GM18519 (cell line): ENCODE measurements around the gene APLP2.

ENCODE experiments used
- ATAC-seq: cut with Tn5 transposase; IDR thresholded peaks from one replicate; pipeline ENCODE4 v1.9.1; 2021; ENCODE audit warnings: mild to moderate bottlenecking, moderate library complexity; ENCODE audit not compliant: unreplicated experiment, low FRiP score

APLP2 gene

DNA sequence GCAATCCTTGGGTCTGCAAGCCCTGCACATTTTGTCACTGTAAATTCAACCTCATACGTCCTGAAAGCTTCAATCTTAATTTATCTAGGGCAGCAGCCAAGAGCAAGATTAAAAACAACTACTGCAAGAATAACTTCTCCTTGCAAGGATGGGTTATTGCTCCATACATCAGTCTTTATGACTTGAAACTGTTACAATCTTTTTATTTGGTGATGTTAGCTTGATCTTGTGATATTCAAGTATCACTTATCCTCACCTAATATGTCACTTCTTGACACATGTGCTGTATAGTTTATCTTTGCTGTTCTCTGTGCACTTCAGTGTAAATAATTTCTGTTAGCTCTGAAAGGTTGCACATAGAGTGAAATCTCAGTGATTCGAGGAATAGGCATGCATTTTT is 14.7 kb upstream of the APLP2 start:
- no peak for ATAC-seq

DNA sequence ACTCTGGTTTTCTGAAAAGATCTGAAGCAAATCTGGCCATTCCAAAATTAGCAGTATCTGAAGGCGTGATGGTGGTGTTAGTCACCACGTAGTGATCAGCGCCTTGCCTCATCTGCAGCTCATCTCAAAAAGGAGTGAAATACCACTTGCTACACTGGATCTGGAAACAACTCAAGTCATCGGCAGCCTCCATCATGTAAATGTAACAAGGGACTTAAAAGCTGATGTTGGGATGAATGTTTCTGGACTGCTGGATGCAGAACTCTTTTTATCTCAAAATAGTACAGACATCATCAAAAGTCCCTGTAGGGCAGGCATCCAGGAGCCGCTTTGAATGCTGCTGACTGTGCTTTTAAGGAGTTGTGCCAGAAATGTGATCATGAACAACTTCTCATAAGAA is 14.1 kb upstream of the APLP2 start:
- no peak for ATAC-seq

DNA sequence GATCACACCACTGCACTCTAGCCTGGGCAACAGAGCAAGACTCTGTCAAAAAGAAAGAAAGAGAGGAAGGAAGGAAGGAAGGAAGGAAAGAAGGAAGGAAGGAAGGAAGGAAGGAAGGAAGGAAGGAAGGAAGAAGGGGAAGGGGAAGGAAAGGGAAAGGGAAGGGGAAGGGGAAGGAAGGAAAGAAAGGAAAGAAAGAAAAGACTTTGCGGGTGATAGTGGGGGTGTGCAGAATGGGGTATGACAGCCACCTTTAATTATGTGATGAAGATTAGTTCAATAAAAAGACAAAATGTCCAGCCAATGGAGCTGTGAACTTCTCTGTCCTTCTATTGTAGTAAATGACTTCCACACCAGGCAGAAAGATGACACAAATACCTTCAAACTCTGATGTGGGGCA is 8.7 kb upstream of the APLP2 start:
- no peak for ATAC-seq

DNA sequence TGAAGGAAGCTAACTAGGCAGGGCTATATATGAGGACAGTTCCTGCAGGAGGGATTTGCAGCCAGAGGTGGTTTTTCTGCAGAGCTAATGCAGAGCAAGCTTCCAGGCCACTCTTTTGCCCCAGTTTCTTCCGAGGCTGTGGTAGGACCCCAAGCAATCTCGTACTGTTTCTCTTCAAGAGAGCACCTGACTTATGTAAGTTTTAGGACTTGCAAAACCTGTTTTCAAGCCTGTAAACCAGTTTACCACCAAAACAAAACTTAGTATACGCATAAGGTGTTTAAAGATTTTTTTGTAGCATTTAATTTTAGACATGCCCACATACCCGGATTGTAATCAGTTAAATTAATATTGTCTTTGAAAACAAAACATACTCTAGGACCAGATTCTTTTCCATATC is 7.7 kb upstream of the APLP2 start:
- ATAC-seq, result no peak

DNA sequence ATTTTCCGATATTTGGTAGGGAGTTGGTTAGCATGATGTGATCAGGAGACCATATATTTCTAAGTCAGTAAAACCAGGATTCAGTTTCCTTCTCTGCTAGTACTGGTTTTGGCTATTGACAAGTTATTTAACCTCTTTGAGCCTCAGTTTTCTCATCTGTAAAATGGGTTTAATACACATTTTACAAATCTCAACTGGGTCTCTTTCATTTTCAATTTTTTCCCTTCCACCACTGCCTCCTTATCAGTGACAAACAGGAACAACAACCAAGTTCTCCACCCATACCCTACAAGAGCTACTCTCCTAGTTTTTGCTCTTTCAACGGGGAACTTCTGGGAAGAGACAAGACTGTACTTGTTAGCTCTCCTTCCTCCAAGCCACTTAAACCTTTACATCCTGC is 6.2 kb upstream of the APLP2 start:
- ATAC-seq, result no peak

DNA sequence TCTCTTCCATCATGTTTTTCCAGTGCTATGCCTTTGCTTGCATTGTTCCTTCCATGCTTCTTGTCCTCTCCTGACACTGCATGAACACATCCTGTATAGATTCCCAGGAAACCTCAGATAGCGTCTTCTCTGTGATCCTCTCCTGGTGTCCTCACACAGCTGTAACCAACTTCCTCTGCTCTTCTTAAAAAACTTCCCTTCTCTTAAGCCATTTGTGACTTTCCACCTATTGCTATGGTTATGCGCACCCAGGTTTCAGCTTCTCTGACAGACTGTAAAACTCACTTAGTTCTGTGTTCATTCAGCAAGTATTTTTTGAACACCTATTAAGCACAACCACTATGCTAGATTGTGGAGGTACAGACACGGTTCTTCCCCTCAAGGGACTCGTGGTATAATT is 5.1 kb upstream of the APLP2 start:
- no peak for ATAC-seq

DNA sequence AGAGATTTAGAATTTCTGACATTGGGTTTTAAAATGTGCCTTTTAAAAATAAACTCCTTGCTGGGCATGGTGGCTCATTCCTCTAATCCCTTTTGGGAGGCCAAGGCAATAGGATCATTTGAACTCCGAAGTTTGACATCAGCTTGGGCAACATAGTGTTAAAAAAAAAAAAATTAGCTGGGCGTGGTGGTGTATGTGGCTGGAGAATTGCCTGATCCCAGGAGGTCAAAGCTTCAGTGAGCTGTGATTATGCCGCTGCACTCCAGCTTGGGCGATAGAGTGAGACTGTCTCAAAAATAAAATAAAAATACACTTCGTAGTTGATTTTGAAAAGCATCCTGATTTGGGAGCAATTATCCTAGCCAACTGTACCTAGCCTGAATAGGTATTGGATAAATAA is 3.4 kb upstream of the APLP2 start:
- ATAC-seq, result no peak

DNA sequence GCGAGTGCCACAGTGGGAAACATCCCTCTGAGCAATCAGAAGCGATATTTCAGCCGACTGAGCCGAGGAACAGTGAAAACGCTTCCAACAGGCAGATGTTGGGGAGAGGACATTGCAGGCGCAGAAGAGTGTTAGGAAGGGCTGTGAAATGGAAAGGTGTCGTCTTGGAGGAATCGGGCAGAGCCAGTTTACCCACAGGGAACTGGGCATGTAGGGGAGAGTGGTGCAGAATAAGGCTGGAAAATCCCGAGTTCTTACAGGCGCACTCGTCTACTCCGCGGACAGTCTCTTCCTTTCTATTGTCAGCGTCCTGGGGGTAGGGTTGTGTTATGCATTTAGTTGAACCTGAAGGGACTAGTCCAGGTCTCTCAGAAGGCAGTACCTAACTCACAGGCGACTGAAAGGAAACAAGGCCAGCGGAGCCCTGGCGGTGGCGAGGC is 1.1 kb upstream of the APLP2 start:
- ATAC-seq, result no peak

DNA sequence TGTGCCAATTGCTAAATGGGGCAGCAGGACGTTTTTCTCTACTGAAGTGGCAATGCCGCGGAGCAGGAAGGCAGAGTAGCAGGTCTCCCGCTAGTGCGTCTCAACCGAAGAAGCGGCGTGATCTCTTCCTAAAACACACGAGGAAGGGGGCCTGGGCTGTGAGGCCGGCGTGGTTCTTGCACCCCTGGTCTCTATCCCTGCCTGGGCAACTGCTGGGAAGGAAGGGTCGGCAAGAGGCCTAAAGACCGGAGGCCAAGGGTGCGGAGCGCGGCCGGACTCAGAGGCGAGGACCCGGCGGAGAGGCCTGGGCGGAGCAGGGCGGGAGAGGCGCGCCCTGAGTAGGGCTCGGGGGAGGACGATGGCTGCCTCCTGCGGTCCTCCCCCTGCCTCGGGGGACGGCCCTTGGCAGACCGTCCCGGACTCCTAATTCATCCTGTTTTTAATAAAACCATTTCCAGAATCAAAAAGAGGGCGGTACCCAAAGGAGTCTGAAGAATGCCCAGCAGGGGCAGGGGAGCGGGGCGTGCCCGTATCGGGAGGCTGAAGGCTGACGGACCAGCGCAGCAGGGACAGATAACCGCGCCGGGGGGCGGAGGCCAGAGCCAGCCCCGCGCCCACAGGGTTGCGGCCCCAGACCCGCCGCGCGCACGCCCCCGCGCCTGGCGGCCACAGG is 572 bp upstream of the APLP2 start:
- ATAC-seq, result peak; percentile 39

DNA sequence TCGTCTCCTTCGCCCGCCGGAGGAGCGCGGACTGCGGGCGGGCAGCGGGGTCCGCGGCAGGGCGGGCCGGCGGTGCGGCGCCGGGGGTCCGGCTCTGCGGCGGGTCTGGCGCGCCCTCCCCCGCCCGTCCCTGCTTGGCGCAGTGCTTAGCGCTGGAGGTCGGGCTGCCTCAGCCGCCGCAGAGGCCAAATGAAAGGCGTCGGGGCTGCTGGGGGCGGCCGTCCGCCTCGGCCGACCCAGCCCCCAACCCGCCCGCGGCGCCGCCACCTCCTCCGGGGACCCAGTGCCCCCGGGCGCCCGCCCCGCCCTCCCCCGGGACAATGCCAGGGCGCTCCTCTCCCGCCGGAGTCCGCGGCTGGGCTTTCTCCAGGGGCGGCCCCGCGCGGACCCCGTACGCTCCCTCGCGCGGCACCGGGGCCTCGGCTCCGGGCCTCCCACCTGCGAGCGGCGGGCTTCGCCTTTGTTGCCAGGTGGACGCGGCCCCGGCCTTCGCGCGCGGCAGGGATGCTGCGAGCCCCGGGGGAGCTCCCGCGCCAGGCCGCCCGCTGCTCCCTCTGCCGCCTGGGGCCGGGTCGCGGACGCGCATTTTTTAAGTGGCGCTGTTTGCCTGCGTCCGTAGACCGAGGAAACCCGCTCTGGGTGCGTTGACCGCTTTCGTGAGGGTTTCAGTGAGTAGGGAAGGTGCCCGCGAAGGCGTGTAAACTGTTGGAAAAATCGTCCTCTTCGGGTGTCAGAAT is 583 bp downstream of the APLP2 start:
- ATAC-seq, result peak; percentile 14

DNA sequence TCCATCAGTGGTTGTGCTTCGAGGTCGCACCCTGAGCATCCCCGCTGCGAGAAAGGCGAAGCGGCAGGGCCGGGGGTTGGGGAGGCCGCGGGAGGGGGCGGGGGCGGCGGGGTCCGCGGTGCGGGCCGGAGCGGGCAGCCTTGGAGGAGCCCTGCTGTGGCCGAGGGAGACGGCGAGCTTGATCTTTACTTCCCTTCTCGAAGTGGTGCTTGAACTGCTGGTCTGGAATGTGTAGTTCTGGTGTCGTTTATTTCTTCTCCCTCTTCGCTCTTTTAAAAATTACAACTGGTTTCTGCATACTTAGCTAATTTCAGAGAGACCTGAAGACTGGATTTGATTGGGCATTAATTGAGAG is 1.1 kb downstream of the APLP2 start:
- no peak for ATAC-seq

DNA sequence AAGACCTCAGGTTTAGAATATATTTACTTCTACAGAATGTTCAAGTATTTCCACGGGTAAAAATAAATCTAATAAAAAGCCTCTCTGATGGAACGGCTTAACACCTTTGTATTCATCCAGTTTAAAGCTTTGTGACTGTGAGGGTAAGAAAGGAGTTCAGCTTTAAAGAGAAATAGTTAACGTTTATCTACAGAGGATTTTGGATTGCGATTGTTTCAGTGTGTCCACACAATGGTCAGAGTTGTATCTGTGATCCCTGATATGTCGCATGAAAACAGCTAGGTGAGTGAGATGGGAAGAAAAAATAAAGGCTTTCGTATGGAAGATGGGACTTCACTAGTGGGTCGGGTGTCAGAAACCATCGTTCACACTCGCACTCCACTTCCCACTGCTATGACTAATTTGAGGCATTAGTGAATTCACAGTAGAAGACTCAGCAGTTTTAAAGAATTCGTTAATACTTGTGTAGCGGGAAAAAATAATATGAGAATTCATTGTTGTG is 1.6 kb downstream of the APLP2 start:
- ATAC-seq, result no peak

DNA sequence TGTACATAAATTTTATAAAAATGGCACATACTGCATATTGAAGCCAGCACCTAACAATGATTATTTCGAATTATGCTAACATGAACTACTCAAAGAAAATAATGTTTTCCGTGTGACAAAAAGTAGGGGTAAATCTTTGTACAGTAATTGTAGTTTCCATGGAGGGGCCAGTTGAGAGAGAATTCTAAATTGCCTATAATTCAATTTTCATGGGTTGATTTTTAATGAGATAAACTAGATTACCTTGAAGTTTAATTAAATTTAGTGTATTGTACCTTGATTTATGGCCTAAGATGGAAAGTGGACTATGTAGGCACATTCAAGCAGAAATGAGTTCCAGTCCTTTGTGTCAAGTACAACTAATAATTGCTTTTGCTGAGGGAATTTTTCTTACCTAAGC is 5.0 kb downstream of the APLP2 start:
- no peak for ATAC-seq

DNA sequence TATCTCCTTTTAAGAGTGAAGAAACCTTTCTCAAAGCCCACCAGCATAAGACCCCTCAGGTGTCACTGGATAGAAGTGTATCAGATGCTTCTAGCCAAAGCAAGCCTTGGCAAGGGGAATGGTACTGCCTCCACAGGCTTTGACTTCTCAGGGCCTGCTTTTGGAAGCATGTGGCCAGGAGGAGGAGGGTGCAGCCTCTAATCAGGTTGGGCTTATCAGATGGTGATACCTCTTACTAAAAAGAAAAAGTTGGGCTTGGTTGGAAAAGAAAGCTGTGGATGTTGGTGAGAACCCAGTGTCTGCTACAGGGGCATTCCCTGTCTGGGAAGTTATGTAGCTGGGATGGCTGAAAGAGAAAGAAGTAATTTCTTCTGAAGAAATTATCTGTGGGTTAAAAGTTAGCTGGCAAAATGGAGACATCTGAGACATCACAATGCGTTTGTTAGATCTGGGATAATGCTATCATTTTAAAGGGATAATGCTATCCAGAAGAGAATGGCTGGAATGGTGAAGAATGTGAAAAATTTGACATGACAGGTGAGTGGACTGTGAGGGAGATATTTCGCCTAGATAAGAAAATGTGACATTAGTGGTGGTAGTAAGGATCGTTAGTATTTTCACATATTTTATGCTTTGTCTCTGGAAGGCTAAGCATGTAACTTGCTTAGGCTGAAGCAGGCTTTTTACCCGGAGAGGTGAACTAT is 7.2 kb downstream of the APLP2 start:
- ATAC-seq, result no peak

DNA sequence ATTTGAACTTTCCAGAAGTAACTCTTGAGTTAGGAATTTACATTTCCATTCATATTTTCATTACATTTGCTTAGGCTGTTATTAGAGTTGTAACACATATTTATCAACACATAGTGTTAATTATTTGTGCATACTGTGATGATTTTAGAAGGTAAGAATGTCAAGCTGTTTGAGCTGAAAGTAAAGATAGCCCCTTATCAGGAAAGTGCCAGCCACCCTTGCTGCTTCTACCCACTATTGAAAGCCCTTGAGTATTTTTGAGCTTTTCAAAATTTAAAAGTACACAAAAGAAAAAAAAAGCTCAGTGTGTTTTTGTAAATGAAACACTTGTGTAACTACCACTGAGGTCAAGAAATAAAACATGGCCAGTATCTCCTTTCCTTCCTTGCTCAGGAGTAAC is 8.0 kb downstream of the APLP2 start:
- no peak for ATAC-seq

DNA sequence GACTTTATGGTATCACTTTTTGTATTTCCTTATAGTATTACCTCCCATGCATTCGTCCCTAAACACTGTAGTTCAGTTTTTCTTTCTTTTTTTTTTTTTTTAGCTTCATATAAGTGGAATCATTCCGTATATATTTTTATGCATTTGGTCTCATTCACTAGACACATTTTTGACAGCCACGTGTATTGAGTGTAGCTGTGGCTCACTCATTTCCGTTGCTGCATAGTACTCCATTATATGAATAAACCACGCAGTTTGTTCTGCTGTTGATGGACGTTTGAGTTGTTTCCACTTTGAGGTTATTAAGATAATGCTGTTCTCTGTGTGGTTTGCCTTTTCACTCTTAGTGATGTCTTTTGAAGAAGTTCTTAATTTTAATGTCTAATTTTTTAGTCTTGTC is 8.4 kb downstream of the APLP2 start:
- ATAC-seq, result no peak

DNA sequence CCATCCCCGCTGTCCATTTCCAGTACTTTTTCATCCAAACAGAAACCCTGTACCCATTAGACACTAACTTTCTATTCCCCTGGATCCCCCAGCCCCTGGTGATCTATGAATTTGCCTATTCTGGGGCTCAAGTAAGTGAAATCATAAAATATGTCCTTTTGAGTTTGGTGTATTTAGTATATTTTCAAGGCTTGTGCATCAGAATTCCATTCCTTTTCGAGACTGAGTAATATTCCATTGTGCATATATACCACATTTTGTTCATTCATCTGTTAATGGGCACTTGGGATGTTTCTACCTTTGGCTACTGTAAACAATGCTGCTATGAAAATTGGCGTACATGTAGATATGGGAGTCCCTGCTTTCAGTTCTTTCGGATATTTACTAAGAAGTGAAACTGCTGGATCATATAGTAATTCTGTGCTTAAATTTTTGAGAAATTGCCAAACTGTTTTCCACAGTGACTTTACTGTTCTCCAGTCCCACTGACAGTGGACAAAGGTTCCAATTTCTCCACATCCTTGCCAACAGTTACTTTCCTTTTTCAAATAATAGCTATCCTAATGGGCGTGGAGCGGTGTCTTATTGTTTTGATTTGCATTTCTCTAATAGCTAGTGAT is 16.1 kb downstream of the APLP2 start:
- no peak for ATAC-seq

DNA sequence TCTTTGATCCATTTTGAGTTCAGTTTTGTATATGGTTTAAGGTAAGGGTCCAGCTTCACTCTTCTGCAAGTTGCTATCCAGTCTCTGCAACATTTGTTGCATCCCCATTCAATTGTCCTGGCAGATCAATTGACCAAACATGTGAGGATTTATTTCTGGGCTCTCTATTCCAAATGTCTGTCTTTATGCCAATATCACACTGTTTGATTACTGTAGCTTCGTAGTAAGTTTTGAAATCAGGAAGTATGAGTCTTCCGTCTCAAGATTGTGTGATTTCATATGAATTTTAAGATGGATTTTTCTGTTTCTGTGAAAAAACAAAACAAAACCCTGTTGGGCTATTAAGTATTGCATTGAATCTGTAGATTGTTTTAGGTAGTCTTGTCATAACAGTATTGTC is 17.0 kb downstream of the APLP2 start:
- ATAC-seq, result no peak

DNA sequence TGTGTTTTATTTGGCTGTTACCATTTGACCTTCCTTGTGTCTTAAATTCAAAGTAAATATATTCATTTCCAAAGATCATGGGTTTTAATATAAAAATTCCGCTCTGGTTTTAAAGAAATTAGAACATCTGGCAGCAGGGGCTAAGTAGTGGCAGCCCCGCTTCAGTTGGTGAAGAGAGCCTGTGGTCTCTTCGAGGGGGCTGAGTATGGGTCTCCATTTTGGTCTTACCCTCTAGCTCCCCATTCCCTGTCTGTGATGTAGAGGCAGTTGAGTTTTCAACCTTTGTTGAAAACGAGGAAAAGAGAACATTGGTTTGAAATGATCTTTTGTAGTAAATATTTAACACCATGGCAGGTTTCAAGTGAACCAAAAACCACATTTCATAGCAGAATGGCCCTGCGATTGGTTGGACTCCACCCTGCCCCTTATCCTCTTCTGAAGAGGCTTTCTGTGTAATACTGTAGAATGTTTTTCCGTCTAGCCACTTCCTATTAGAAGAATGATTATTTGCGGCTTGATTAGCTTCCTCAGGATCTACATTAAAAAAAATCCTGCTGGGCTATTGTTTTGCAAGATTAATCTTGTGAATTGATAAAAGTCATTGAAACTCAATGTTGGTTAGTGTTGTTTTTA is 17.7 kb downstream of the APLP2 start:
- no peak for ATAC-seq

DNA sequence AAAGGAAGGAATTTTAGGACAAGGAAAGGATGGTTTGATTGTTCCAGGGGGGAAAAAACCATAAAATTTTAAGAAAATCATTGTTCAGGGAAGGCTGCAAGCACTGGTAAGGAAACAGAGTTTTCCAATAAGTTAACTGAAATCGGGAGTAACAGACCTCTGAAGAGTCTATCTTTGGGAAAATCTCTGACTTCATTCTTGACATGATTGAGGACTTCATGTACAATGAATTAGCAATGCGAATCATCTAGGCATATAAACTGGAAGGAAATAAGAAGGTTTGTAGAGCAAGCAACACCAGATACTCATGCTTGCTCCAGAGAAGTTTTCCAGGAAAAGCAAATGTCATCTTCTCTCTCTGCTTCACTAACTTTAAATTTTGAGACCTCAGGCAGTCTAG is 18.5 kb downstream of the APLP2 start:
- no peak for ATAC-seq
